D341Med (cell line): ENCODE measurements around the gene WDR89.
"Not testable (repeated sequence)": the region's sequence is repeated elsewhere in the genome, so short reads cannot be mapped to it uniquely, and the experiment has no call there.

Source experiments
- DNase-seq: peaks from one replicate; pipeline ENCODE4 v3.0.0; 2012; ENCODE audit warnings: low spot score

WDR89 gene

DNA sequence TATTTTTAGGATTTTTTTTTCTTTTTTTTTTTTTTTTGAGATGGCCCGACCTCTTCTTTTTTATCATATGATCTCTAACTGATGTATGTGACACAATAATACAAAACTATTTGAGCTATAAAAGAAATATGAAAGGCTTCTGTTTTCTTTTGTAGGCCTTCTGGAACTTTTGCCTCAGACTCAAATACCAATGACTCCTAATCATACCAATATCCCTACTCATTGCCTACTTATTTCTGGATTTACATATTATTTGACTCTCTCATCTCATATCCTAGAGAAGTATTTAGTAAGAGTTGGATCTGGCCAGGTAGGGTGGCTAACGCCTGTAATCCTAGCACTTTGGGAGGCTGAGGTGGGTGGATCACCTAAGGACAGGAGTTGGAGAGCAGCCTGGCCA is 12.7 kb upstream of the WDR89 start:
- DNase-seq: no peak

DNA sequence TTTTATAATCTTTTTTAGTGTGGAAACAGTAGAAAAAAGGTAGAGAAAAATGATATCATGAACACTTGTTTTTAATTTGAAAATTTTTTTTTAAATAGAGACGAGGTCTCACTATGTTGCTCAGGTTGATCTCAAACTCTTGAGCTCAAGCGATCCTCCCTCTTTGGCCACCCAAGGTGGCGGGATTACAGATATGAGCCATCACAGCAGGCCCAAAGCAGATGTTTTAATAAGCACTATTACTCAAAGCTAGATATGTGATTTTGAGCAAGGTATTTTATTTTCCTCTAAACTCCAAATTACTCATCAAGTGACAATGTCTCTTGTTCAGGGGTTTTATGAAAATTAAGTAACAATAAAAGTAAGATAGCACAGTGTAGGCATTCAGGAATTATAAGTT is 10.7 kb upstream of the WDR89 start:
- DNase-seq: no peak

DNA sequence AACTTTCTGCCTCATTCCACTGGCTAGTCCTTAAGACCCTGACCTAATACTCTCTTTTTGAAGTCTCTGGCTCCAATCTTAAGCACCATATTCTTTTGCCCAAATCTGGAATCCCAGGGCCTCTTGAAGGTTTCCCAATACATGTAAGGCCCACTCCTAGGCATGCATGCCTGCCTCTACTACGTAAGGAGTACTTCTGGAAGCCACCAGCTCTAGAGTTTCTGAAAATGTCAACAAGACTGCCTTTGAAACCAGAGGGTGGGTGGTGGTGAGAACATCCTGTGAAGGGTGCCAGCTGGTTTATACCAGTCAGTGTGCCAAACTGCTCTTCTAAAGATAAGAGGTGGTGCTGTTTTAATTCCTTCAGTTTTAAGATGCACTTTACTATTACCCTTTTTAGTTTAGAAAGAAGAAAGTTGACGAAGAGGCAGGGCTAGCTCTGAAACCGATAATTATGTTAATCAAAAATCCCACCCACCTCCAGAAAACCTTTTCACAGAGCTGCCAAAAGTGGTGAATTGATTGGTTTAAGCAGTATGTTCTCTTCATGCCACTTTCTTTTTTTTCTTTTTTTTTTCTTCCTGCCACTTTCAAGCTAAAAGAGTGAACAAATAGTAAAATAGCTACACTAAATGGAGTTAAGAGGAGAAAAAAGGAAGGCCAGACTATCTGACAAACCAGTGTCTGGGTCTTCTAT is 8.7 kb upstream of the WDR89 start:
- DNase-seq: no peak

DNA sequence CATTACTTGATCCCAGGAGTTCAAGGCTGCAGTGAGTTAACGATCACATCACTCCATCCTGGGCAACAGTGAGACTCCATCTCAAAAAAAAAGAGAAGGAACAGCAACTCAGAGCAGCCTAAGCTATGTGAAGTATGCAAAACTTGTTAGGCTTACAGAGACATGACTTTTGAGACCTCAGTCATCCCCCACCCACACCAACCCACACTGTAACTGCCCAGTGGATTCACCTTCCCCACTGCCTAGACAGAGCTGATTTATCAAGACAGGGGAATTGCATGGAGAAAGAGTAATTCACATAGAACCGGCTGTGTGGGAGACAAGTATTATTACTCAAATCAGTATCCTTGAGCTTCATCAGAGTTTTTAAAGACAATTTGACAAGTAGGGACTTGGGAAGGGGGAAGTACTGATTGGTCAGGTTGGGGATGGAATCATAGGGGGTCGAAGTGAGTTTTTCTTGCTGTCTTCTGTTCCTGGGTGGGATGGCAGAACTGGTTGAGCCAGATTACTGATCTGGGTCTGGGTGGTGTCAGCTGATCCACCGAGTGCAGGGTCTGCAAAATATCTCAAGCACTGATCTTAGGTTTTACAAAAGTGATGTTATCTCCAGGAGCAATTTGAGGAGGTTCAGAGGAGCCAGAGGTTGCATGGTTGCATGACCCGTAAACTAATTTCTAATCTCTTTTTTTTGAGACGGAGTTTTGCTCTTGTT is 6.2 kb upstream of the WDR89 start:
- DNase-seq: no peak

DNA sequence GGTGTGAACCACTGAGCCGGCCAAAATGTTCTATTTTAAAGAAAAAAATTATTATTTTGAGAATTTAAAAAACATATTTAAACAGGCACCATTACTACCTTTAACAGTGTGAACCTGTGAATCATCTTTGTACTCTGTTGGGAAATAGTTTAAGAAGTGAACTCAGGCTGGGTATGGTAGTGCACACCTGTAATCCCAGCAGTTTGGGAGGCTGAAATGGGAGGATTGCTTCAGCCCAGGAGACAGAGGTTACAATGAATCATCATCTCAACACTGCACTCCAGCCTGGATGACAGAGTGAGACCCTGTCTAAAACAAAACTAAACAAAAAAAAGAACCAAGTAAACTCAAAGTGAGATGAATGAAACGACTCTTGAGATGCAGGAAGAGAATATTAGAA is 3.1 kb upstream of the WDR89 start:
- DNase-seq: no peak

DNA sequence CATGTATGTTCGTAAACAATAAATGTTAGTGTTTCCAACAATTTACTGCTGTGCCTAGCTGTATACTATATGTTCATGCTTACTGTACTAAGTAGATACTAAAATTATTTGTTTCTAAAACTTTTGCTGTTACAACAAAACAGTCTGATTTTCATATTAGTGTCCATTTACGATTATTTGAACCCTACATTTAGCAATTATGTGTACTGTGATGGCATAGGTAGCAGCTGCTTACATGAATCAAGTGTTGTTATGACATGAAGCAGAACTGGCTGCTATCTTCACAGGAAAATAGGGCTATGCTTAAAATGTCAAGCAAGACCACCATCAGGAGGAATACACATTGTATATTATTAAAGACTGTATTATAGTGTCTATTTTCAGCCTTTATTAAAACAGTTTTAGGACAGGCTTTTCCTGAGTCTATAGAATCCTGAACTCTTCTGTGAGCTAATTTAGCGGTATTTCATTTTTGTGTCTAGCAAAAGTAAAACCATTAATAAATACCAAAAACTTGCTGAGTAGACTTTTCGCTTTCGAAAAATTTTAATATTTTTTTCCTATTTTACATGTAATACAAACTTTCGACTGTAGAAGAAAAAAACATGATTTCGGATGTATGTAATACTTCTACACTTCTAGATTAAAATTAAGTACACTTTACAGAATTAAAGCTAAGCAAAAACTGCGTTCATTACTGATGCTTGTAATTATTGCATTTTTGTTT is 1.1 kb upstream of the WDR89 start:
- no peak for DNase-seq

DNA sequence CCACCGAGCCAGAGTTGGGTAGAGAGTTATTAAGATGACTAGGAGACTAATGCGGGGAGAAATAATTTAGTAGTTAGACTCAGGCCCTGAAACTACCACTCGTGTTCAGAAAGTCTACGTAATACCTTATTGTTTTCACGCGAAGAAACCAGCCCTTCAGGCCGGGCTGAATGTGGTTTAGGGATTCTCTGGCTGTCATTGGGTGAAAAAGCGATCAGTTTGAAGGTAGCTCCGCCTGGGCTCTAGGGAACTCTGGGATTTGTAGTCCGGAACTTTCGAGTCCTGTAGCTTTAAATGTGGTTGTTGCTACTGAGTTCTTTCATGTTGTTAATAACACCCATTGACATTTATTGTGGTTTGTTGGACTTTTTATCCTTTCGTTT is 549 bp upstream of the WDR89 start:
- DNase-seq: peak; percentile 84

DNA sequence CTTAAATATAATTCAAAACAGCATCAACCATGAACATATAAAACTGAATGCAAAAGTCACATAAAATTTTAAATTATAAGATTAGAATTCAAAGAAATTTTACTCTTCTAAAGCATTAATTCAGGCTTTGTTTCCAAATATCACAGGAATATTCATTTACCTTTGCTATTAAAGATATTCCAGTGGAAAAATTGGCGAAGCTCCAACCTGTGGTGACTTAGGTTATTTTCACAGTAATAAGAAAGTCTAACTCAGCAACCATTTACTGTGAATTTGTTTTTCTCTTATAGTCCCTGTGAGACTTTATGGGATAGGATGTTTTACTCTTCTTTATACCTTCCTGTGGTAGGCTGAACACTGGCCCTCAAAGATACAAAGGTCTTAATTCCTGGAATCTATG is 3.2 kb downstream of the WDR89 start:
- DNase-seq: no peak

DNA sequence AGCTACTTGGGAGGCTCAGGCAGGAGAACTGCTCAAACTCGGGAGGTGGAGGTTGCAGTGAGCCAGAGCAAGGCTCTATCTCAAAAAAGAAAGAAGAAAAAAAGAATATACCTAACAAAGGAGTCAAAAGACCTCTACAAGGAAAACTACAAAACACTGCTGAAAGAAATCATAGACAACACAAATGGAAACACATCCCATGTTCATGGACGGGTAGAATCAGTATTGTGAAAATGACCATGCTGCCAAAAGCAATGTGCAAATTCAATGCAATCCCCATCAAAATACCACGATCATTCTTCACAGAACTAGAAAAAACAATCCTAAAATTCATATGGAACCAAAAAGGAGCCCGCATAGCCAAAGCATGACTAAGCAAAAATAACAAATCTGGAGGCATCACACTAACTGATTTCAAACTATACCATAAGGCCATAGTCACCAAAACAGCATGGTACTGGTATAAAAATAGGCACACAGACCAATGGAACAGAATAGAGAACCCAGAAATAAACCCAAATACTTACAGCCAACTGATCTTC is 5.5 kb downstream of the WDR89 start:
- DNase-seq: not testable (repeated sequence)

DNA sequence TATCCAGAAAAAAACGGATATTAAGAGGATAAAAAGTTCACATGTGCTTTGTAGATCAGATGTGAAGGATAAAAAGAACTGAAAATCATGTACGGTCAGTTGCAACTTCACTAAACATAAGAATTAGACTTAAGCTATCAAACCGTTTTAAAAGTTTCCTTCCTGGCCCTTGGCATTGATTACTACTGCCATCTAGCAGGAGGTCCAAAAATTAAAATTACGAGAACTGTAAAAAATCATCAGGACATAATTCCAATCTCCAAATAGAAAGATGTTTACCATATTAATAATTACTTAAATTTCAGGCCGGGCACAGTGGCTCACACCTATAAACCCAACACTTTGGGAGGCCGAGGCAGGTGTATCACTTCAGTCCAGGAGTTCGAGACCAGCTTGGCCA is 7.9 kb downstream of the WDR89 start:
- DNase-seq: no peak

DNA sequence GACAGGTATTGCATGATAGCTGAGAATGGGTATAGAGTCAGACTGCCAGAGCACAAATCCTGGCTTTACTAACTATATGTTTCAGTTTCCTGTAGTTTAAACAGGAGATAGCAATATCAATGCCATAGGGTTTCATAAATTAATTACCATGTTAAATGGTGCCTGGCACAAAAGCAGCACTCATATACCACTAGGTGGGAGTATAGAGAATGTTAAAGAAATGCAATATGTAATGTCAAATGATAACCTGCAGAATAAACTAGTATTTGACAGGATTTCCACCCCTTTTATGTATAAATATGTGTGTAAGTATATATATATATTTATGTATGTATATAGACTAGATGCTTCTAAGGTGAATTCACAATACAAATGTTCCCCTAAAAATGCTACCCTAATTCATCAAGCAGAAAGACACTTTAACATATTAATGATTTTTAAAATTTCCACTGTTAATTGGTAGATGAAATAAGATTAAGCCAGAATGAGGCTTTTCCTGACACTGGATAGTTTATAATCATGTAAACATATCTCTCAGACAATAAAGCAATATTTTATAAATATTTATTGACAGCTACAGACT is 8.6 kb downstream of the WDR89 start:
- DNase-seq: peak; percentile 43

DNA sequence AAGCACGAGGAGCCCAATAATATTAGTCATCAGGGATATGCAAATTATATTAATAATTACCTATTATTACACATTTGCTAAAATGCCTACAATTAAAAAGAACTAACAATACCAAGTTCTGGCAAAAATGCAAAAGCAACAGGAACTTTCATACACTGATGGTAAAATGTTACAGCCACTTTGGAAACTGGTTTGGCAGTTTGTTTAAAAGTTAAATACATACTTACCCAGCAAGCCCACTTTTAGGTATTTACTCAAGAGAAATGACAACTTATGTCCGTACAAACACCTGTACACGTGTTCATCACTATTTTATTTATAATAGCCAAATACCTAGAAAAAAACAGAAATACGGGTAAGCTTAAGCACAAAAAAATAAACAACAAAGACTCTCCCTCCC is 17.0 kb downstream of the WDR89 start:
- DNase-seq: no peak

DNA sequence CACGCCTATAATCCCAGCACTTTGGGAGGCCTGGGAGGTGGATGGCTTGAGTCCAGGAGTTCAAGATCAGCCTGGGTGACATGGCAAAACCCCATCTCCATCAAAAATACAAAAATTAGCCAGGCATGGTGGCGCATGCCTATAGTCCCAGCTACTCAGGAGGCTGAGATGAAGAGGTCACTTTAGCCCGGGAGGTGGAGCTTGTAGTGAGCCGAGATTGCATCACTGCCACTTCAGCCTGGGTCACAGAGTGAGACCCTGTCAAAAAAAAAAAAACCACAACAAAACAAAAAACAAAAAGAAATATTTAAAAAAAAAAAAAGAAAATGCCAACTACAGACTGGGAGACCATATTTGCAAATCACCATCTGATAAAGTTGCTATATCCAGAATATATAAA is 17.5 kb downstream of the WDR89 start:
- no peak for DNase-seq

DNA sequence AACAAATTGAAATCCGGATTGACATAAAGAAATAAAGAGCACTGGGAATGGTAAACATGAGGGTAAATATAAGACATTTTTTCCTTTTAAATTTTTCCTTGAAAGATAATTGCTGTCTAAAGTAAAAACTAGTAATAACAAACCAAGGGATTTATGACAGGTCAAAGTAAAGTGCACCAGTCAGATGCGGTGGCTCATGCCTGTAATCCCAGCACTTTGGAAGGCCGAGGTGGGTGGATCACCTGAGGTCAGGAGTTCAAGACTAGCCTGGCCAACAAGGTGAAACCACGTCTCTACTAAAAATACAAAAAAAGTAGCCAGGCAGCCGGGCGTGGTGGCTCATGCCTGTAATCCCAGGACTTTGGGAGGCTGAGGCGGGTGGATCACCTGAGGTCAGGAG is 19.7 kb downstream of the WDR89 start:
- DNase-seq: not testable (repeated sequence)

DNA sequence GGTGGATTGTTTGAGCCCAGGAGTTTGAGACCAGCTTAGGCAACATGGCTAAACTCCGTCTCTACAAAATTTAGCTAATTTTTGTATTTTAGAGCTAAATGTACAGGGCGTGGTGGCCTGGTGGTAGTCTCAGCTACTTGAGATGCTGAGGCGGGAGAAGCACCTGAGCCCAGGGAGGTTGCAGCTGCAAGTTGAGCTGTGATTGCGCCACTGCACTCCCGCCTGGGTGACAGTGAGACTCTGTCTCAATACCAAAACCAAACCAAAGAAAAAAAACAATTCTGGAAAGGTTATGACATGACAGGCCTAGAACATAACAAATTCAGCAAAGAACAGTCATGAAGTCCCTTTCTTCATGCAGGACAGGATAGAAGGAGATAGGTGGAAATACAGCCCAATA is 25.7 kb downstream of the WDR89 start:
- no peak for DNase-seq

DNA sequence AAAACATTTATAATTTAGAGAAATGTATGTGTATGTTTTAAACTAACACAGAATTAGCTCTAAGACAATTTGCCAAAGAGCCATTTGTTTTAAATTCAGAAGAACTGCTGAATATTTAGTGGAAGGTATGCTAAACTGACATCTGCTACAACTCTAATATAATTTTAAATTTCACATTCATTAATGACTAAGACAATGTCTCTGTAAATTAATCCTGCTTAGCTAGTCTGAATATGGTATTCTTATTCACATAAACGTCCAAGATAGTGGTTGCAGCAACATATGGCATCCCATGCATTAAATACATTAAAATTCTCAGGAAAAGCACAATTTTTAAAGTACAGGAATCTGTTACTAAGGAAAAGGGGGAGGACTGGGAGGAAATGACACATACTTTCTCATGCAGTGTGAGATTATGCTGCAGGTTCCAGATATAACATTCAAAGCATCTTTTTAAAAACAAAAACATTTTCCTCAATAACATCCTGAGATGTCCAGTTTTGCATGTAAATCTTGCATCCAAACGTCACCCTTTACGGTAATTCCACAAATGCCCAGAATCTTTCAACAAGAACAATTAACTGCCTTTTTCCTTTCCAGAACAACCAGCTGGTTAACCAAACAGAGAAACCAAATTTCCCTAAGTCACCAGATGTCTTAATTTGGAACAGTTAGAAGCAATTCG is 26.9 kb downstream of the WDR89 start:
- no peak for DNase-seq

DNA sequence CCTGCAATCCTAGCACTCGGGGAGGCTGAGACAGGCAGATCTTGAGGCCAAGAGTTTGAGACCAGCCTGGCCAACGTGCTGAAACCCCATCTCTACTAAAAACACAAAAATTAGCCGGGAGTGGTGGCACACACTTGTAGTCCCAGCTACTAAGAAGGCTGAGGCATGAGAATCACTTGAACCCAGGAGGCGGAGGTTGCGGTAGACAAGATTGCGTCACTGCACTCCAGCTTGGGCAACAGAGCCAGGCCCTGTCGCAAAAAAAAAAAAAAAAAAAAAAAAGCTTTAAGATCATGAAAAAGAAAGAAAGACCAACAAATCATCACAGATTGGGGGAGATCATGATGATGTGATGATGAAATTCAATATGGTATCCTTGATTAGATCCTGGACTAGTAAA is 30.6 kb downstream of the WDR89 start:
- DNase-seq: no peak

DNA sequence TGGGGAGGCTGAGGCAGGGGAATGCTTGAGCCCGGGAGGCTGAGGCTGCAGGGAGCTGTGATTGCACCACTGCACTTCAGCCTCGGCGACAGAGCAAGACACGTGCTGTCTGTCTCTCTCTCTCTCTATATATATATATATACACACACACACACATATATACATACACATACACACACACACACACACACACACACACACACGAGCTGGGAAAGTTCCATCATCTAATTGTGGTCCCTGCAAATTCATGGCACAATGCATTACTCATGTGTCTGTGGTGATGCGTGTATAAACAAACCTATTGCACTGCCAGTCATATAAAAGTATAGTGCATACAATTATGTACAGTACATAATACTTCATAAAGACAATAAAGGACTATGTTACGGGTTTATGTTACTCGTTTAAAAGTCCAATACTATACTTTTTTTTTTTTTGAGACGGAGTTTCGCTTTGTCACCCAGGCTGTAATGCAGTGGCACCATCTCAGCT is 36.6 kb downstream of the WDR89 start:
- DNase-seq: no peak

DNA sequence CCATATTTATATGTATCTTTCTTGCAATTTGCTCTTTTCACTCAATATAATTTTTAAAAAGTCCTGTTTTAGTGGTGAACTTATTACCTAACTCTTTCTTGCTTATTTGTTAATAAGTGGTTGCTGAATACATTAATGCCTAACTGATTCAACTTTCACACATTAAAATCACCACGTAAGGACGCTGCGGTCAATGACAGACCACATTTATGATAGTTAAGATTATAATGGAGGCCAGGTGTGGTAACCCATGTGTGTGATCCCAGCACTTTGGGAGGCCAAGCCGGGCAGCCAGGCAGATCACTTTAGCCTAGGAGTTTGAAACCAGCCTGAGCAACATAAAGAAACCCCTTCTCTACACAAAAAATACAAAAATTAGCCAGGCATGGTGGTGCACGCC is 37.0 kb downstream of the WDR89 start:
- no peak for DNase-seq

DNA sequence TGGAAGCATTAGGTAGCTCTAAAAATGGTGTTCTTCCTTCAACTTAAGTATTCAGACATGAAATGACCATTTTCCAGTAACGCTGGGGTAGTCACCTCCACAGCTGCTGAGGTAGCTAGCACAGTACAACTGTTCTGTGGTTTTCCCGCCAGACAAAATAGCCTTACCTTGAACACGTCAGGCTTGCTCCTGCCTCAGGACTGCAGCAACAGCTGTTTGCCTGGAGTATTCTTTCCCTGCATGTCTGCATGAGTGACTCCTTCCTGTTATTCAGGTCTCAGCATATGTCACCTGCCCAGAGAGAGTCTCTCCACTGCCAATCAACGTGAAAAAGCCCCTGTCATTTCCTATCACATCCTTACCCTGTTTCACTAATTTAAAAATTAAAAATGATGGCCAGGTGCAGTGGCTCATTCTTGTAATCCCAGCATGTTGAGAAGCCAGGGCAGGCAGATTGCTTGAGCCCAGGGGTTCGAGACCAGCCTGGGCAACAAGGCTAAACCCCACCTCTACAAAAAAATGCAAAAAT is 37.9 kb downstream of the WDR89 start:
- DNase-seq: no peak

DNA sequence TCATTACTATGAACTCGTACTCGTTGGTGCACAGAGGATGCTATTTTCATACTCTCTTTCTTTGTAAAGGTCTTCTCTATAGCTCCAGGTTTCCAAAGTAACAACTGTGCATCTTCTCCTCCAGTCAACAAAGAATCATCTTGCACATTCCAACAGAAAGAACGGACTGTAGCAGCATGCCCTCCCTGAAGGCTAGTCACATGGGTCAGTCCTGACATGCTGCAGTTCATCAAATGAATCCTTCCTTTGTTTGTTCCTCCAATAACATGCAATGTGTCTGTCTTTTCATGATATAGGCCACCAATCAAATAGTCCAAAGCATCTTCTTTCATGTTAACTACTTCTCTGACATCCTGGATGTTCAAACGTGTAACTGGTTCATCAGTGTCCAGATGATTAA is 42.9 kb downstream of the WDR89 start:
- no peak for DNase-seq
